Islet of Langerhans (tissue), 1 donor: ENCODE data around the gene LIPN.

Experiments used
- FAIRE-seq: peaks from one replicate; lab custom pipeline; 2011; peaks lifted over from hg19 to GRCh38; lab: Jason Lieb, UNC

Gene LIPN

DNA sequence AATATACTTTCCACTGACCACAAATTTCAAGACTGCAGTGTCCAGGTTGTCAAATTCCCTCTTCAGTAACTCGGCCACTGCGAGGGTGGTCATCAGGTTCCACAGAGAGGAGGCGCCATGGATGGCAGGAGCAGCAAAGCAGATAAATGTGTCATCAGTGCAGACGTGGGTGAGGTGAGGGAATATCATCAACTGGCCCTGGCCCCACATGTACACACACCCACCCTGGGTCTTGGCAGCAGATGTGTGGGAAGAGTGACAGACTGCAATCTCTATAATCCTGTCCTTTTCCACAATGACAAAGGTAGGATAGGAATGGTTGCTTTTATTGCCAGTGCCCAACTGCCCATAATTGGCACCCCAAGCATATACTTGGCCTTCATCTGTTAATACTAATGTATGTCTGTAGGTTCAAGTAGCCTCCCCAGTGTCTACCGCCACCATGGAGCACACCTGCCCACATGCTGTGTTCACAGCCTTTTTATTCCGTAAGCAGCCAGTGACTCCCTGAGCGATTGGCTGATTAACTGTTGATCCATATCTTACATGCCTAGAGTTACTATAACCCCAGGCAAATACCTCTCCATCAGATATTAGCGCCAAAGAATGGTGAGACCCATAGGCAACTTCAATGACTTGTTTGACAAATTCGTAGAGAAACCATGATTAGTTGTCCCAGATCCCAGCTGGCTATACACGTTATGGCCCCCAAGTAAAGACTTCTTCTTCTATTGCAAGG is 26.4 kb downstream of the LIPN start:
- no peak for FAIRE-seq

DNA sequence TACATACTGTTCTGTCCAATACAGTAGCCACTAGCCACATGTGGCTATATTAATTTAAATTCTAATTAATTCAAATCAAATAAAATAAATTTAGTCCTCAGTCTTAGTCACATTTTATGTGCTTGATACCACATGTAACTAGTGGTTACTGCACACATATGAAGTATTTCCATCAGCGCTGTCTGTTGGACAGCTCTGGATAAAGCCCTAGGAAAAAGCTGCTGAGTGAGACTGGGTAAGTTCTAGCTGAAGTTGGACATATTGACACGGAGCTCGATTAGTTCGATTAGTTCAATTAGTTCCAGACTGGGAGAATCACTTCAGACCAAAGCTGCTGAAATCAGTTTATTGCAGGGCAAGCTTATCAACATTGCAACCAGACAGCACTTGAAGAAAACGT is 27.6 kb downstream of the LIPN start:
- no peak for FAIRE-seq

DNA sequence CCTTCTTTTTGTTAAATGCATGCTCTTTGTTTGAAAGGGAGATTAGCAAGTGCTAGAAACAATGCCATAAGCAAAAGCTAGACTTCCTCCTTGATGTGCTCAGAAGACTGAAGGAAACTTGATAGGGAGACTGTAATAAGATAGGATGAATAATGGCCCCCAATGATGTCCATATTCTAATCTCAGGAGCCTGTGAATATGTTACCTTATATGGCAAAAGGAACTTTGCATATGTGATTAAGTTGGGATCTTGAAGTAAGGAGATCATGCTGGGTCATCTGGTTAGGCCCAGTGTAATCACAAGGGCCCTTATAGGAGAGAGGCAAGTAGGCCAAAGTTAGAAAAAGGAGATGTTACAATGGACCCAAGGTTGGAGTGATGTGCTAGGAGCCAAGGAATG is 29.1 kb downstream of the LIPN start:
- no peak for FAIRE-seq

DNA sequence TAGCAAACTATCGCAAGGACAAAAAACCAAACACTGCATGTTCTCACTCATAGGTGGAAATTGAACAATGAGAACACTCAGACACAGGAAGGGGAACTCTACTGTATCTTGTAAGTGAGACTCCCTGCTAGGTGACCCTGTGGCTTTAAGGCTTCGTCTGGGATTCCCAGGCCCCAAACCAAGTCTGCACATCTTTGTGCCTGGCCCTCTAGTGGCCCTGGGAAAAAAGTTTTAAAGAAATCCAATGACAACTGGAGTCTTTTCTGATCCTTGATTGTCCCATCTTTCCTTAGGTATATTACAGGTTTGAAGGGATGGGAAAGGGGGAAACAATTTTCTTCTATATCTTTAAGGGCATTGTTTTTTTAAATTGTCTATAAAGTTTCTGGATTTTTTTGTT is 32.1 kb downstream of the LIPN start:
- no peak for FAIRE-seq

DNA sequence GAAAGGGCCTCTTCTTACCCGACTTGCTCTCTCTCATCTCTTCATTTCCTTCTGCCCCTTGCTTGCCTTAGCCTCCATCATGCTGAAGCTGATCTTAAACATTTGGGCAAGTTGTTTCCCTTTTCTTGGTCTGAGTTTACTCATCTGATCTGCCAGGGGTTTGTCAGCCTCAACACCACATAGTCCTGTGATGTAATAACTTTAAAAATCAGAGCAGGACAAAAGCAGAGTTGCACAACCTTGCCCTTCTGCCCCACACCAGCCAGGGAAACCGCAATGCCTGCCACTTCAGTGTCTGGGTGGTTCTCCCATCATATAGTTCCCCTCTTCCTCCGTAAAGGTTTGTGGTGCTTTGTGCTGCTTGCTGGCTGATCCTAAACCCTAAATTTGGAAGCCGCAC is 32.8 kb downstream of the LIPN start:
- FAIRE-seq, result no peak

DNA sequence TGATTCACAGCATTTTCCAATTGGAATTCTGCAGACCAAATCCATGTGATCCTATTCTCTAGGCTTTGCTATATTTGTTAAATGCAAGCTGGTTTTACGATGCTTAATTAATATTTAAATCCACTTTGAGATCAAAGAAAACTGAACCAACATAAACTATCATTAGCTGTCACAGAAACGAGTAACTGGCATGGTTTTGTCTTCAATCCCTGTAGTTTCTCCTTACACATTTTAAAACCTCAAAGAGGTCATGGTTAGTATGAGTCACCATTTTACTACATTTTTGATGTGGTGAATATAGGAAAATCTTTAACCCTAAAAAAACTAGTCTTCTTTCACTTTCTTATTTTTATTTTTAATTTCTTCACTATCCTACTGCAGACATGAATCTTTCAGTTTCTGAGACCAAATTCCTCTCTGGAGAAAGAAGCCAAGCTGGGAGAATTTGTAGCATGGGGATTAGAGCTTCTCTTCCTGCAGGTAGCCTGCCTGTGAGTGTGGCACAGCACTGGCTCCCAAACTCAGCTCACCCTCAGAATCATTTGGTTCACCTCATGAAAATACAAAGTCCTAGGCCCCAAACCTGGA is 34.0 kb downstream of the LIPN start:
- FAIRE-seq, result no peak

DNA sequence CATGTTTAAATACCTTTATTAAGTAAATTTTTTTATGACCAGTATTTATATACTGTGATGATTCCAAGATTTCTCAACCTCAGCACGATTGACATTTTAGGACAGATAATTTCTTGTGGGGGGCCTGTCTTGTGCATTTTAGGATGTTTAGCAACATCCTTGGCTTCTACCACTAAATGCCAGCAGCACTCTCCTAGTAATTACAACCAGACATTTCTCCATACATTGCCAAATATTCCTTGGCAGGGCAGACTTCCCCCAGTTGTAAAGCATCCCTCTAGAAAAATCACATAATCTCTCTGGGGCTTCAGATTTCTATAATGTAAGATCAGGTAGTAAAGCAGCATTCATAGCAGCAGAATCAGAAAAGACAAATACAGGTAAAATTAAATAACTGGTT is 34.9 kb downstream of the LIPN start:
- FAIRE-seq, result no peak

DNA sequence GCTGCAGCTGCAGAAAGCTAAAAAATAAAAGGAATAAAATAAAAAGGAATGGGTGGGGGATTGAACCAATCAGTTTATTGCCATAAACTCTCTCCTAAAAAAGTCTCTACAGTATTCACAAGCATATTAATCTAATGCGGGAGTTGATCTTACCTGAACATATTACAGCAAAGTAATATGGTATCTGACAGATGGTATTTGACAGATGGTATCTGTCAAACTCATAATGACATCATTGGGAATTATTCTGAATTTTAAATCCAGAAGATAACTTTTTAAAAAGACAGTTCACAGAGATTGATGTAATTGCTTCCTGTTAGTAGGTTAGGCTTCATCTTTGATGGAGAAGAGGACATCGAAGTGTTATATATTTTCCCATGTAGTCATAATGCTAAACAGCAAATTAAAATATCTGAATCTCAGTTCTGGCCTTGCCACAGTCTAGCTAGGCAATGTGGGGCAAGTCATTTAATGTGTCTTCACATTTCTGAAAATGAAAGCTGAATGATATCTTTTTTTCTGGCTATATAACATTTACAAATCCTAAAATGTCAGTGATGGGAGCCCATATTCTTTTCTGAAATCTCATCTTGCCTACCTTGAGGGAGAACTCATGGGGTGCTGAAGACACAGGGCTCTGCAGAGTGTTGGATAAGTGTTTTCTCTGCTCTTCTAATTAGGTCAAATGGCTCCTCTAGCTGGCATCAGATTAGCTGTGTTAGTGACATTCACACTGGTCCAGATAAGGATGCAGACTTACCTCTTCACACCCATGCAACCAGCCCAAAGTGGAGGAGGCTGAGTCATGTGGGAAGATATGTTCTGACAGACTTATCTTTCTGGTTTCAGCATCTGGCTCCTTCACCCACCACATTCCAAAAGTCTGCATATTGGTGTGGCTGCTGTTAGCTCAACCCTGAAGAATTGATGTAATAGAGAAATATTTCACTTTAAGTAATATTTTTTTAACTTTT is 40.6 kb downstream of the LIPN start:
- FAIRE-seq, result no peak

DNA sequence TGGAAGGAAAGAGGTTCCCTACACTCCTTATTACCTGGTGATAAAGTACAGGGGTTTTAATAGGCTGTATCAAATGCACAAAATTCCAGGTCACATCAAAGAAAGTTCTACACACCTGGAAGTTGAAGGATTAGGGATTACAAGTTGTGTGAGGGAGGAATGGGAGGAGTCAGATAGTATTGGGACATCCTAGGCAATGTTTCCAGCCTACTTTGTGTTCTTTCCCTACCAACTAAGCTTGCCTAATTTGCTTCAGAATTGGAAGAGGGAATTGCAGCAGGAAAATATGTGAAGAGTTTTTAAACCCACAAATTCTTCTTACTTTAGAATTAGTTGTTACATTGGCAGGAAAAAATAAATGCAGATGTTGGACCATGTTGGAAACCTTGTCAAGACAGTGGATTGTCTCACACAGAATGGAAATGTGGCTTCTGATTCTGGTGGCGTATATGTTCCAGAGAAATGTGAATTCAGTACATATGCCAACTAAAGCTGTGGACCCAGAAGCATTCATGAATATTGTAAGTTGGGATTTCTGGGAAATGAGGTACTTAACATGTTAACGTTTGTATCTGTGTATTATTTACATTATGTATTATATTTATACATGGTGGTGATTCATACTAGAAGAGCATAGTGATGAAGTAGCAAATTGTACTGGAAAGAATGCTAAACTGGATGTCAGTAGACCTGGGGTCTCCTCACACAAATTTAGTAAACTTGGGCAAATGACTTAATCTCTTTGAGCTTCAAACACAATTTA is 42.9 kb downstream of the LIPN start, which contains the start of gene LIPM:
LIPM (plus strand) TSS at position 208 of the 763 bp plus-strand sequence; CDS start at position 375, 167 bp downstream.
- FAIRE-seq, result no peak

DNA sequence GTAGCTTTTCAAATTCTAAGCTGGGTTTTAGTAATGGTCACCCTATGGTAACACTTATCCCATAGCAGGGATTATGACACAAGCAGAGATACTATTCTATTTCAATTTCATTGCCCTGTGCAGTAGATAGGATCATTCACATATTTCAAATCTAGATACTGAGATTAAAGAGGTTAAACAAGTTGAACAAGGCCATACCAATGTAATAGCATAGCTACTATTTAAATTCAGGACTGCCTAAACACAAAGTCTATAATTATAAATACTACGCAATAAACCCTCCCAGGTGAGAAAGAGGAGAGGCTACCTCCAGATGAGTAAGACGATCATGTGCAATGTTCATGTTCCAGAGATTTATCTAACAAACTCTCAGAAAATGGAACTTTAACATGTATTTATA is 43.8 kb downstream of the LIPN start:
- no peak for FAIRE-seq

DNA sequence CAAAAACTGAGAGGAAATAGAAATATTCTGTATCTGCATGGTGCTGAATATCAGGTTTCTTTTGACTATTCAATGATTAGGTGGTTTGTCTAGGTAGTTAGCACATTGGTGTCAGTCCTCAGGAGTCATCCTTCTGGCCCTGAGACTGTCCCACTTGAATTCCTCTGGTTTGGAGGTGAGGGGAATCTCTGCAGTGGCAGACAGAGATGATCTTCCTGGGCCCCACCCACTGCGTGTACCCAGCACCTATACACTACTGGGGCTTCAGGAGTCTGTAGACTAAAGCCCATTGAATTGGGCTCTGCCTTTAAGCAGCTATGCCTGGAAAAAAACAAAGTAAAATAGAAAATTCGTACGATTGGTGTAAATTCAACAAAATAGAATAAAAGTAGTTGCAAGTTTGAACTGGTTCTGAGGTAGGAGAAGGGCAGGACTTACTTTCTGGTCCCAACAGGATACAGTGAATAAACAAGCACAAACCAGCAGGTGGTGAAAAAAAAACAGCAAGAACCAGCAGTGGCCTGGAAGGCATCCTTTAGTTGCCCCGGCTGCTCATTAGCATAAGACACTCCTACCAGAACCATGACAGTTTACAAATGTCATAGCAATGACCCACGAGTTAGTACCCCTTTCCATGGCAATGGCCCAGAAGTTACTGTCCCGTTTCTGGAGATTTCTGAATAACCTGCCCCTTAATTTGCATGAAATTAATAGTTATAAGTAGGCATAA is 44.4 kb downstream of the LIPN start:
- FAIRE-seq, result no peak

DNA sequence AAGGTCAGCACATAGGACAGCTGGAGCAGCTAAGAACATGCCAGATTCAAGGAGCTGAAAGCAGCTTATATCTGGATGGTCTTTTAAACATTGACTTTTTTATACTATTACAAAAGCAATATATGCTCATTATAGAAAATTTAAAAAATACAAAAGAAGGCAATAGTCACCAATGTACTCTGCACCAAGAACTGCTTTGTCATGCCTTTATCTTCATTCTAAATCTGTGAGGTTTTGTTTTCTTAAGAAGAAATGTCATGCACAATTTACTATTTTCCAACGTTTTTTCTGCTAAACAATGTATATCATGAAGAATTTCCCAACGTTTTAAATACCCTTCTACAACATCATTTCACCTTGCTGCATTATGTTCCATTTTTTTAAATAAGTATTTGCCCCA is 45.5 kb downstream of the LIPN start:
- FAIRE-seq, result no peak

DNA sequence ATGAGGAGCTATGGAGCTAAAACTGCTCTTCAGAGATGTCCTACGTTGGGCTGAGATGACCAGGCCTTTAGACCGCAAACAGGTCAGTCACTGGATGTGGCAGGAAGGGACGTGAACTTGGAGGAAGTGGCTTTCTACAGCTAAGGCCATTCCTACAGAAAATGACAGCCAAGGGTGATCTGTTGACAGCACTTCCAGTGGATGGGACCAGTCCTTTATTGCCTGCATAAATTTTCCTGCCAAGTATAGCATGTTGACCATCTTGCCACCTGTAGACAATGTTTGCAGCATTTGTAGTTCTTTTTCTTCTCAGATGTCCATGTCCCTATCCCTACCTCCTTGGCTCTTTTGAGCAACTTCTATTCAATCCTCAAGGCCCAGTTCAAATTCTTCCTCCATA is 46.1 kb downstream of the LIPN start:
- FAIRE-seq, result no peak

DNA sequence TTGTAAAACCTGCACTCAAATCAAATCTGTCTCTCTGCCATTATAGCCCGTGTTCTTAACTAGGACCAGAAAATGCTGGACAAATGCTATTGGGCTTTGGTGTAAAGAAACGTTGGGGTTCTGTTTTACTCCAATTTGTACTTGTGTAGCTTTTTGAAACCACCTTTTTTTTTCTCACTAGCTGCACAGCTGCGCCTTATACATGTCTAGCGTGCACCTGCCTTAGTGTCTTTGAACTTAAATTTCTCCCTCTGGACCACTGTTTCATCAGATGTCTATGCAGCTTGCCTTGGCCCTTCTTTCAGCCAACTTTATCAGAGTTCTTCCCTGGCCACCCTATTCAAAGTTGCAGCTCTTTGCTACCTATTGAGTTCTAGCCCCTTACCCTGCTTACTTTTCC is 49.8 kb downstream of the LIPN start:
- no peak for FAIRE-seq

DNA sequence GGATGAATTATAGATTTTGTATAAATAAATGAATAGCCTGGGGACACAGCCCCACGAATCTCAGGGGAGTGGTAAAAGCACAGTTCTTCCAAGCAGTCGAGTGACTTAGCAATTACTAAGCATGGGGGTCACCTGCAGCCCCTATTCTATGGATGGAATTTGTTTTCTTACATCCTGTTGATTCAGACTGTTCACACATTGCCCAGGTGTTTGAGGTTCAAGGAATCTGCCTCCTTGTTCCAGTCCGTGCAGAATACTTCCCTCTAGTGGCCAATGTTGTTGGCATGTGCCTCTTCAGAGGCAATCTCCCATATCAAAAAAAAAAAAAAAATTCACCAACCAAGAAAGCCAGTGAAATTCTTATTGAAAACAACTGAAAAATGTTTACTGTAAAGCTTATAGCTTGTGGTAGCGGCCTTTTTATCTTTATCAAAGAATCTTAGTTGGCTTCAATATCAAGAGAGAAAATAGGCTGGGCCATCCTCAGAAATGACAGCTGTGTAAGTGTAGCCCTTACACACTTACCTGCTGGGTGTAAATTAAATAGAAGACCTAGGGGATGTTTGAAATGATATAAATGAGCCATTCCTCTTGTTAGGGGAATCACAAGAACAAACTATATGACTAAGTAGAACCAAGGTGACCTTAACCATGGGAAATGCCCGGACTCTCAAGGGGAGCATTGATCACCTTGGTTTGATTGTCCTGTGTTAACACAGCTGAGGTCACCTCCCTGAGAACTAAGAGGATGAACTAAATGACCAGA is 50.6 kb downstream of the LIPN start:
- peak; percentile 36 for FAIRE-seq

DNA sequence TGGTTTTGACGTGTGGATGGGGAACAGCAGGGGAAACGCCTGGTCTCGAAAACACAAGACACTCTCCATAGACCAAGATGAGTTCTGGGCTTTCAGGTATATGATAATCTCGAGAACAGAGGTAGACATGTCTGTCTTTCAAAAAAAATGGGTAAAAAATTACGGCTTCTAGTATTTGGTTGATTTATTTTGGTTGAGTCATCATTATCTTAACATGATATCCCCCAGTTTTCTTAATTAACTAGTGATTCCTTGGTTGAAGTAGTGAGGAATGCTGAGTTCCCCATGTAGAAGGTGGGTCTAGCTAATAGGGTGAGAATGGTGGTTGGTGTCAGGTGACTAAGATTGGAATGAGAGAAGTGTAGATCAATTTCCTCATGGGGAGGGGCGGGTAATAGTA is 53.4 kb downstream of the LIPN start:
- no peak for FAIRE-seq

DNA sequence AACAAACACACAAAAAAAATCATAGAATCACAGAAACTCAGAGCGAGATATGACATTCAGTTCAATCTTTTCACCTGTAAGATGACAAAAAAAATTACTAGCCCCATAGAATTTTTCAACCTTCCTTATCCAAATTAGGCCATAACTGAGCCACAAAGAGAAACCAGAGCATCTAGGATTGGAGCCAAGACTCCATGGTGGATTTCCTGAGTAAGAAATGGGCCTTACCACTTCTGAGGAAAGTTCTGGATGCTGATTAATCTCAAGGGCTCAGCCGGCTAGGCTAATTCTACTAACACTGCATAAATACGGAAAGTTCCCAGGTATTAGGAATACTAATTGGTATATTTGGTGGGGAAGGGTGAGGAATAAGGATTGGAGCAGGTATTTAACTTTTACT is 59.5 kb downstream of the LIPN start:
- no peak for FAIRE-seq

DNA sequence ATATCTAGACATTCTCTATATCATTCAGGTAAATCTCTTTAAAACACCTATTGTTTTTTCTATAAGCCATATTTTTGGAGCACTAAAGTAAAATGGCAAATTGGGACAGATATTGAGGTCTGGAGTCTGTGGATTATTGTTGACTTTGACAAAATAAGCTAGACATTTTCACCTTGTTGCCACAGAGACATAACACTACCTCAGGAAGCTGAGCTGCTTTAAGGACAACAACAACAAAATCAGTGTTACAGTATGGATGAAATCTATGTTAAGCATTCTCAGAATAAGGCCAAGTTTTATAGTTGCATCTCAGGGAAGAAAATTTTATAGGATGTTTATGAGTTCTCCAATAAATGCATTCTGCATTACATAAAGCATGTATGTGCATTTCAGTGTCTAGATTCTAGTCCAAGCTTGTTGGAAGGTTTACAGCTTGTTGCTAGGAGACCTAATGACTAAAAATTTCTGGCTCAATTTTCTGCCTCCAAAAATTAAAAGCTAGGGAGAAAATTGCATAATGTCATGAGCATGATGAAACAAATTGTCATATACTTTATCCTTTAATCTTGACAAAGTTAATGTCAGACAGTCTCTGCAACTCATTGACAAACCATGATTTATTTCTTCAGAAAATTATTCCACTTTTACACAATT is 61.1 kb downstream of the LIPN start:
- peak; percentile 69 for FAIRE-seq

DNA sequence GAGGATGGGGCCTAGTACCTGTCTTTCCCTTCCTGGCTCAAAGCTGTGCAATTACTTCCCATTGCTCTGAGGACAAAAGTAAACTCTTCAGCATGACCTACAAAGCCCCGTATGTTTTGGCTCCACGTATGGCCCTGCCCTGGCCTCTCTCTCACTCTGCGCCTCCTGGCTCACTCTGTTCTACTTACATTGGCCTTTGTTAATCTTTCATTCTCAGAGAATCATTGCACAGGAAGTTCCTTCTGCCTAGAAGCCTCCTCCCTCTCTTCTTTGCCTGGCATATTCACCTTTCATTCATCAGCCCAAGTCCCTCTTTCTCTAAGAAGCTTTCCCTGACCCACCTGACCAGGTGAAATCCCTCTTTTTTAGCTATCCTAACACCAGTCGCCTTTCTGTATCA is 66.6 kb downstream of the LIPN start:
- no peak for FAIRE-seq

DNA sequence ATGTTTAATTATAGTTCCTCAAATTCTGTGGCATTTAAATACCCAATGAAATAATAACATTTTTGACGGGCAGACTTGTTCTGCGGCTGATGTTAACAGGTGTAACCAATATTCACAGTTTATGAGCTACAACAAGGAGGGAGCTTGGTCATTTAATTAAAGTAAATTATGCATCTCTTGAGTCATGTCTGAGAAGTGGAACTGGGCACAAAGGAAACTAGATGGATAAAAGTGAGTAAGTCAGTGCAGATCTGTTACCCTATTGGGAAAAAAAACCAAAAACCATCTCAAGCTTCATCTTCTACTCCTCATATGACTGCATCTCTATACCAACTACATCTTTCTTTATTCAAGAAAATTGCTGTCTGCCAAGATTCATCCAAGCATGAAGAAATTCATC is 67.9 kb downstream of the LIPN start:
- no peak for FAIRE-seq
